GM06990 (cell line): ENCODE measurements around the gene PTPRA.
"Not testable (repeated sequence)": the region's sequence is repeated elsewhere in the genome, so short reads cannot be mapped to it uniquely, and the experiment has no call there.

ENCODE experiments used
- DNase-seq: peaks from one replicate; pipeline ENCODE4 v3.0.0-alpha.2; 2011; ENCODE audit not compliant: insufficient read length; ENCODE audit errors: extremely low read depth
- H3K27me3 ChIP-seq: replicated peaks from 2 replicates; pipeline ENCODE4 v1.6.0; 2011; ENCODE audit warnings: low read length; ENCODE audit not compliant: control insufficient read depth, insufficient read depth
- H3K36me3 ChIP-seq: 2 replicates; pipeline ENCODE4 v1.5.1; 2011; ENCODE audit warnings: low read length; ENCODE audit not compliant: control insufficient read depth, insufficient read depth
- H3K4me3 ChIP-seq: replicated peaks from 2 replicates; pipeline ENCODE4 v1.5.1; 2011; ENCODE audit warnings: low read depth, mild to moderate bottlenecking, control low read depth, low read length
- CTCF ChIP-seq: IDR thresholded peaks from 2 replicates; pipeline ENCODE4 v1.5.1; 2011; ENCODE audit warnings: low read length, control low read depth, mild to moderate bottlenecking, inconsistent platforms; ENCODE audit not compliant: insufficient read depth, poor library complexity, severe bottlenecking

Gene PTPRA

GRCh38 chr20:3047486-3048419 lies 174.5 kb downstream of the PTPRA start:
- Histone ChIP-seq H3K4me3 (no peak overlapping the region), H3K27me3 (no peaks in the 10 kb centered on the region), H3K36me3 (peaks cover 9% of the 10 kb centered on the region)
- DNase-seq: no peak
- no peak for TF ChIP-seq CTCF

GRCh38 chr20:3051385-3052019 lies 178.2 kb downstream of the PTPRA start:
- TF ChIP-seq CTCF: no peak
- Histone ChIP-seq H3K36me3 (peaks cover 9% of the 10 kb centered on the region), H3K4me3 (no peak overlapping the region), H3K27me3 (no peaks in the 10 kb centered on the region)
- DNase-seq: no peak

- DNase-seq: no peak
- Histone ChIP-seq H3K27me3 (no peaks in the 10 kb centered on the region), H3K36me3 (no peaks in the 10 kb centered on the region), H3K4me3 (no peak overlapping the region)
- no peak for TF ChIP-seq CTCF
Observed at GRCh38 chr20:3059489-3059888, 186.2 kb downstream of the PTPRA start.

- not testable (repeated sequence) for H3K36me3 ChIP-seq, H3K4me3 ChIP-seq, H3K27me3 ChIP-seq, DNase-seq
Observed at GRCh38 chr20:3064119-3064518, 190.8 kb downstream of the PTPRA start.

GRCh38 chr20:3067139-3068014 lies 194.1 kb downstream of the PTPRA start:
- Histone ChIP-seq H3K36me3 (no peaks in the 10 kb centered on the region), H3K4me3 (no peak overlapping the region), H3K27me3 (no peaks in the 10 kb centered on the region; the same call in 1 of the 2 replicates)
- TF ChIP-seq CTCF: no peak
- DNase-seq: no peak

GRCh38 chr20:3068075-3068474 lies 194.8 kb downstream of the PTPRA start:
- TF ChIP-seq CTCF: no peak
- no peaks in the 10 kb centered on the region for H3K36me3 ChIP-seq
- H3K27me3 ChIP-seq: no peaks in the 10 kb centered on the region; the same call in 1 of the 2 replicates
- no peak for DNase-seq
- no peak overlapping the region for H3K4me3 ChIP-seq
